HepG2 (cell line): ENCODE data around the gene PLA2G2A. TPM values are rescaled to one million over a fixed set of nuclear protein-coding genes. Genes with fewer than 3 reads are reported as not detected.

Experiments
- ASH2L ChIP-seq: fragments of 300-600, 200-600 bp; sonication (generic); IDR thresholded peaks from 2 replicates; pipeline ENCODE4 v1.7.0; 2017; ENCODE audit warnings: low read depth, mild to moderate bottlenecking, moderate library complexity, mixed read lengths, low read length; ENCODE audit not compliant: insufficient read length
- CEBPB ChIP-seq: IDR thresholded peaks from 2 replicates; pipeline ENCODE4 v1.6.1; 2011; ENCODE audit warnings: low read depth, low read length, improper control_type of control experiment, borderline replicate concordance
- CHCHD3 ChIP-seq: sonication (generic); formaldehyde crosslinking; IDR thresholded peaks from 2 replicates; pipeline ENCODE4 v1.8.0; 2022; ENCODE audit warnings: mild to moderate bottlenecking, missing genetic modification reagents, moderate library complexity
- GABPA ChIP-seq, 2 experiments: IDR thresholded peaks; 2 replicates each; pipeline ENCODE4 v1.6.1; 2011 to 2016; ENCODE audit warnings: low read depth in 2 of 2, low read length in 1 of 2, missing biosample characterization in 1 of 2, missing genetic modification characterization in 1 of 2
- KDM2A ChIP-seq: sonication (generic); formaldehyde crosslinking; IDR thresholded peaks from 2 replicates; pipeline ENCODE4 v1.4.0; 2020; ENCODE audit warnings: low read depth, missing genetic modification reagents, borderline replicate concordance
- NFIC ChIP-seq: IDR thresholded peaks from 2 replicates; pipeline ENCODE4 v1.6.1; 2012; ENCODE audit warnings: mild to moderate bottlenecking, low read length, inconsistent platforms
- PTBP1 ChIP-seq: fragments of 200-400 bp; formaldehyde crosslinking; IDR thresholded peaks from 2 replicates; pipeline ENCODE4 v1.6.1; 2018; ENCODE audit warnings: low read length, low read depth; ENCODE audit not compliant: poor library complexity, severe bottlenecking
- RBAK ChIP-seq: sonication (generic); formaldehyde crosslinking; IDR thresholded peaks from 2 replicates; pipeline ENCODE4 v1.5.1; 2020; ENCODE audit warnings: mild to moderate bottlenecking, missing genetic modification reagents
- SMARCE1 ChIP-seq: fragments of 450-650 bp; IDR thresholded peaks from 2 replicates; pipeline ENCODE4 v1.6.1; 2017; ENCODE audit warnings: borderline replicate concordance
- WIZ ChIP-seq: sonication (generic); formaldehyde crosslinking; IDR thresholded peaks from 2 replicates; pipeline ENCODE4 v1.5.1; 2020; ENCODE audit warnings: mild to moderate bottlenecking, missing genetic modification reagents
- YEATS4 ChIP-seq: sonication (generic); formaldehyde crosslinking; IDR thresholded peaks from 2 replicates; pipeline ENCODE4 v1.4.0; 2020; ENCODE audit warnings: missing genetic modification reagents, borderline replicate concordance
- ZKSCAN5 ChIP-seq: sonication (generic); formaldehyde crosslinking; IDR thresholded peaks from 2 replicates; pipeline ENCODE4 v1.5.1; 2020; ENCODE audit warnings: mild to moderate bottlenecking, missing genetic modification reagents
- ZNF350 ChIP-seq: sonication (generic); formaldehyde crosslinking; IDR thresholded peaks from 2 replicates; pipeline ENCODE4 v1.4.0; 2020; ENCODE audit warnings: mild to moderate bottlenecking, low read depth, missing genetic modification reagents, borderline replicate concordance
- ZNF407 ChIP-seq: sonication (generic); formaldehyde crosslinking; IDR thresholded peaks from one replicate; pipeline ENCODE4 v1.5.1; 2020; ENCODE audit warnings: mild to moderate bottlenecking, missing genetic modification reagents; ENCODE audit errors: not compliant biosample characterization
- ZNF441 ChIP-seq: sonication (generic); formaldehyde crosslinking; IDR thresholded peaks from 2 replicates; pipeline ENCODE4 v1.7.0; 2021; ENCODE audit warnings: missing genetic modification reagents, borderline replicate concordance
- ZNF562 ChIP-seq: sonication (generic); formaldehyde crosslinking; IDR thresholded peaks from 2 replicates; pipeline ENCODE4 v1.8.0; 2022; ENCODE audit warnings: missing genetic modification reagents, borderline replicate concordance
- ZNF567 ChIP-seq: sonication (generic); formaldehyde crosslinking; IDR thresholded peaks from 2 replicates; pipeline ENCODE4 v1.8.1; 2023; ENCODE audit warnings: mild to moderate bottlenecking, missing genetic modification reagents, borderline replicate concordance
- ZNF772 ChIP-seq: sonication (generic); formaldehyde crosslinking; IDR thresholded peaks from 2 replicates; pipeline ENCODE4 v1.5.0; 2020; ENCODE audit warnings: mild to moderate bottlenecking, missing genetic modification reagents
- ZSCAN21 ChIP-seq: sonication (generic); formaldehyde crosslinking; IDR thresholded peaks from 2 replicates; pipeline ENCODE4 v1.8.0; 2022; ENCODE audit warnings: mild to moderate bottlenecking, missing genetic modification reagents, moderate library complexity, borderline replicate concordance
- polyA plus RNA-seq, 8 experiments: library from polyadenylated mRNA; depleted of rRNA in 3 of 8; stranded (reverse) in 7 of 8; unstranded in 1 of 8; fragments of >200 nt; fragmentation: Illumina TruSeq in 4 of 8; extraction: Trizol in 4 of 8; gene quantifications; 2 replicates each; pipeline versions ENCODE4 v1.2.1 to v1.2.3, GENCODE V29; 2011 to 2016; ENCODE audit warnings: low read depth in 4 of 8, missing spikeins in 1 of 8, mixed read lengths in 1 of 8; ENCODE audit not compliant: insufficient read depth in 1 of 8
- total RNA-seq, 5 experiments: library from RNA; depleted of rRNA; stranded (reverse); fragments of >200 nt; fragmentation: Illumina TruSeq; extraction: Trizol; gene quantifications; 2 replicates each; pipeline ENCODE4 v1.2.3, GENCODE V29; 2016; ENCODE audit warnings: low read depth in 1 of 5
- TF ChIP-seq, protein P1 (sequence below): sonication (generic); formaldehyde crosslinking; IDR thresholded peaks from 2 replicates; pipeline ENCODE4 v1.5.1; 2020; ENCODE audit warnings: mild to moderate bottlenecking, missing genetic modification reagents, borderline replicate concordance

Gene PLA2G2A
- total and polyA plus RNA-seq, 2 of the 13 experiments (the other 11 are each of a cell fraction or from before 2014, with no cell fraction given) = 0.35 to 30.3 TPM

DNA sequence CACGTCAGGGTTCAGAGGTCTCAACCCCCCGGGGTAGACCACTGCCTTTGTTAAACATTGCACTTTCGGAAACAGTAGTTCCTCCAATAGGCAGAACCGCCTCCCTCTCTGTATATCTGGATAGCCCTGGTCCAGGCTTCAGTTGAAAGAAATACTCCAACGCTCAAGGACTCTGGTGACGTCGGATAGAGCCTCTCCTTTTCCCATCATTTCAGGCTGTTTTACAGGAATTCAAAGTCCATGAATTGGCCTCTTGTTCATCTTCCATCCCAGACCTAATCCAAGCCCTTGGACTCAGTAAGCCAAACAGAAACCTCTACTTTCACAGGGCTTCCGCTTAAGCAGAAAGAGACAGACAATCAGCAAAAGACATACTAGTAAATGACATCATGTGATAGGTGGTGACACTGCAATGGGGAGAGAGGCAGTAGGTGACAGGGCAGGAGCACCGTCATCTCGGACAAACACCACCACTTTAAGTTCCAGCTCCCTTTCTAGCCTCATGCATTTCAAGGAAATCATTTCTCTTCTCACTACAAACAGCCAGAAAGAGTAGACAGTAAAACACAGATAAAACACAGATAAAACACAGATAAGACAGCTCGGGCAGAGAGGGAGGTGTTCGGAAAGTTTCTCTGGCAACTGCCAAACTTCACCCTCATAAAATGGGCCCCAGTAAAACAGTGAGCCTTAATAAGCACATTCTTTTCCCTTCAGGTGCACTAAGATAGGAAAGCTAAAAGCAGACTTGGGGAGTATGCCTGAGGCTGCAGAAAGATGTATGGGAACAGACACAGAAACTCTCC, 2.3 kb upstream of the PLA2G2A start (continued):
- TF ChIP-seq ZNF407 (CRISPR knock-in tag) (no peak), KDM2A (no peak), ZNF567 (CRISPR knock-in tag) (no peak), ZNF772 (CRISPR knock-in tag) (peak; percentile 54; the same call in 1 of the 2 replicates), SMARCE1 (no peak), ZNF441 (CRISPR knock-in tag) (no peak), NFIC (no peak), PTBP1 (no peak), RBAK (CRISPR knock-in tag) (no peak), GABPA (IDR thresholded peaks at IDR 0.05; ENCODE audit: low read depth, low read length) (no peak), GABPA (CRISPR knock-in tag; IDR thresholded peaks at IDR 0.05; ENCODE audit: low read depth) (0 out of 2 replicates have a peak, but pooled peaks have one; percentile 25), ZSCAN21 (CRISPR knock-in tag) (no peak), ZNF350 (no peak), ASH2L (peak; percentile 41), ZNF562 (CRISPR knock-in tag) (no peak), CEBPB (no peak), WIZ (no peak), ZKSCAN5 (no peak), CHCHD3 (no peak), YEATS4 (no peak)
- TF ChIP-seq, protein P1, sequence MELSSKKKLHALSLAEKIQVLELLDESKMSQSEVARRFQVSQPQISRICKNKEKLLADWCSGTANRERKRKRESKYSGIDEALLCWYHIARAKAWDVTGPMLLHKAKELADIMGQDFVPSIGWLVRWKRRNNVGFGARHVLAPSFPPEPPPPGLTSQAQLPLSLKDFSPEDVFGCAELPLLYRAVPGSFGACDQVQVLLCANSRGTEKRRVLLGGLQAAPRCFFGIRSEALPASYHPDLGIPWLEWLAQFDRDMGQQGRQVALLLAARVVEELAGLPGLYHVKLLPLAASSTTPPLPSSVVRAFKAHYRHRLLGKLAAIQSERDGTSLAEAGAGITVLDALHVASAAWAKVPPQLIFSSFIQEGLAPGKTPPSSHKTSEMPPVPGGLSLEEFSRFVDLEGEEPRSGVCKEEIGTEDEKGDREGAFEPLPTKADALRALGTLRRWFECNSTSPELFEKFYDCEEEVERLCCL (CRISPR knock-in tag) = no peak
